Esophagus muscularis mucosa (tissue), 4 donors: ENCODE results near the gene CYYR1. TPM values are rescaled to one million over a fixed set of nuclear protein-coding genes. Genes with fewer than 3 reads are reported as not detected.

Source experiments
- DNase-seq: peaks from one replicate; pipeline ENCODE4 v3.0.0-alpha.2; 2017; ENCODE audit errors: extremely low spot score
- H3K27ac ChIP-seq, 4 donors: fragments of 200-600 bp; sonication (generic); replicated peaks in 1 of 4; 1 replicate in 3 of 4; 2 replicates in 1 of 4; pipeline ENCODE4 v1.5.1; 2016 to 2019; ENCODE audit warnings: mild to moderate bottlenecking in 1 of 4
- H3K27me3 ChIP-seq, 4 donors: fragments of 200-600 bp; sonication (generic); one replicate each; pipeline versions ENCODE4 v1.5.1 to v1.6.0; 2016 to 2019
- H3K36me3 ChIP-seq, 4 donors: fragments of 200-600 bp; sonication (generic); one replicate each; pipeline ENCODE4 v1.5.1; 2016 to 2019
- H3K4me1 ChIP-seq, 4 donors: fragments of 200-600 bp; sonication (generic); one replicate each; pipeline ENCODE4 v1.5.1; 2016 to 2019
- H3K4me3 ChIP-seq, 4 donors: fragments of 200-600 bp; sonication (generic); 1 replicate in 2 of 4; 2 replicates in 2 of 4; pipeline ENCODE4 v1.5.1; 2016 to 2019; ENCODE audit warnings: mild to moderate bottlenecking in 4 of 4, moderate library complexity in 1 of 4
- H3K9me3 ChIP-seq, 4 donors: fragments of 200-600 bp; sonication (generic); 1 replicate in 3 of 4; 2 replicates in 1 of 4; pipeline ENCODE4 v1.5.1; 2016 to 2019
- EP300 ChIP-seq: sonication (generic); formaldehyde crosslinking; IDR thresholded peaks from one replicate; pipeline ENCODE4 v1.6.1; 2017; ENCODE audit warnings: antibody characterized with exemption
- POLR2A ChIP-seq: fragments of 450-650 bp; IDR thresholded peaks from one replicate; pipeline ENCODE4 v1.6.1; 2017; ENCODE audit warnings: antibody characterized with exemption, moderate library complexity, mild to moderate bottlenecking, low read depth
- POLR2AphosphoS5 ChIP-seq, 2 donors: sonication (generic); formaldehyde crosslinking; IDR thresholded peaks; one replicate each; pipeline ENCODE4 v1.6.1; 2017; ENCODE audit warnings: antibody characterized with exemption in 2 of 2
- WGBS: methylation state at CpG from one replicate; pipeline ENCODE4 v1.1.5; 2018; 5-methylcytosine and 5-hydroxymethylcytosine counted together
- intact Hi-C: fragments of 100-400 bp; cut with DNase I; formaldehyde crosslinking; loops from one replicate; pipeline ENCODE4 v1.15.1; 2023
- total RNA-seq, 4 donors: library from RNA; depleted of rRNA; stranded (reverse); fragments of >200 nt; gene quantifications; one replicate each; pipeline versions ENCODE4 v1.1.0 to v1.2.1, GENCODE V29; 2016
- TF ChIP-seq, protein P1 (sequence below), 3 experiments: fragments of 200-600 bp in 2 of 3; fragments of 450-650 bp in 1 of 3; sonication (generic) in 2 of 3; IDR thresholded peaks; one replicate each; pipeline ENCODE4 v1.5.1; 2017 to 2019; ENCODE audit warnings: antibody characterized with exemption in 3 of 3, mild to moderate bottlenecking in 2 of 3, moderate library complexity in 1 of 3

CYYR1 gene
- total RNA-seq, 4 donors from 2014 or later, result 10.0 to 19.3 (median 16.3) TPM

DNA sequence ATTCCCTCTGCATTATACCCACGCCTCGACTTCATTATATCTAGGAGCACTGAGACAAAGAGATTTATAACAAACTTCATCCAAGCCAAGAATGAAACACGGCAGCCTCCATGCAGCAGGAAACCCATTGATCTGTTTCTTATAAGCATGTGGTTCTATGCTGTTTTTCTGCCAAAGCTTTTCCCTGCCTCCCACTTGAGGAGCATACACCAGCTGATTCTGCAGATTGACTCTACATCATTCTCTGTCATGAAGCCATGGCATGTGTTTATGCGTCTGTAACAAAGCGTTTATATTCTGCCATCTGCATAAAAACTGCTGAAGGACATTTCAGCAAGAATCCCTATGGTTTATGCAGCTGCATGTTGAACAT, 102.0 kb downstream of the CYYR1 start:
- TF ChIP-seq EP300 (no peak), POLR2AphosphoS5 (IDR thresholded peaks at IDR 0.05) (no peak), POLR2A (no peak)
- TF ChIP-seq, protein P1, sequence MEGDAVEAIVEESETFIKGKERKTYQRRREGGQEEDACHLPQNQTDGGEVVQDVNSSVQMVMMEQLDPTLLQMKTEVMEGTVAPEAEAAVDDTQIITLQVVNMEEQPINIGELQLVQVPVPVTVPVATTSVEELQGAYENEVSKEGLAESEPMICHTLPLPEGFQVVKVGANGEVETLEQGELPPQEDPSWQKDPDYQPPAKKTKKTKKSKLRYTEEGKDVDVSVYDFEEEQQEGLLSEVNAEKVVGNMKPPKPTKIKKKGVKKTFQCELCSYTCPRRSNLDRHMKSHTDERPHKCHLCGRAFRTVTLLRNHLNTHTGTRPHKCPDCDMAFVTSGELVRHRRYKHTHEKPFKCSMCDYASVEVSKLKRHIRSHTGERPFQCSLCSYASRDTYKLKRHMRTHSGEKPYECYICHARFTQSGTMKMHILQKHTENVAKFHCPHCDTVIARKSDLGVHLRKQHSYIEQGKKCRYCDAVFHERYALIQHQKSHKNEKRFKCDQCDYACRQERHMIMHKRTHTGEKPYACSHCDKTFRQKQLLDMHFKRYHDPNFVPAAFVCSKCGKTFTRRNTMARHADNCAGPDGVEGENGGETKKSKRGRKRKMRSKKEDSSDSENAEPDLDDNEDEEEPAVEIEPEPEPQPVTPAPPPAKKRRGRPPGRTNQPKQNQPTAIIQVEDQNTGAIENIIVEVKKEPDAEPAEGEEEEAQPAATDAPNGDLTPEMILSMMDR (IDR thresholded peaks at IDR 0.05), result no peak
- H3K27ac ChIP-seq, result no peak overlapping the region
- no peaks in the 10 kb centered on the region for H3K4me1 ChIP-seq
- DNase-seq, result no peak
- WGBS, result 62% methylated on average over 5 of the region's 5 CpGs
- no peaks in the 10 kb centered on the region for H3K9me3 ChIP-seq
- intact Hi-C loops, result no loop called here
- no peaks in the 10 kb centered on the region for H3K27me3 ChIP-seq
- H3K36me3 ChIP-seq, result no peaks in the 10 kb centered on the region
- no peak overlapping the region for H3K4me3 ChIP-seq

DNA sequence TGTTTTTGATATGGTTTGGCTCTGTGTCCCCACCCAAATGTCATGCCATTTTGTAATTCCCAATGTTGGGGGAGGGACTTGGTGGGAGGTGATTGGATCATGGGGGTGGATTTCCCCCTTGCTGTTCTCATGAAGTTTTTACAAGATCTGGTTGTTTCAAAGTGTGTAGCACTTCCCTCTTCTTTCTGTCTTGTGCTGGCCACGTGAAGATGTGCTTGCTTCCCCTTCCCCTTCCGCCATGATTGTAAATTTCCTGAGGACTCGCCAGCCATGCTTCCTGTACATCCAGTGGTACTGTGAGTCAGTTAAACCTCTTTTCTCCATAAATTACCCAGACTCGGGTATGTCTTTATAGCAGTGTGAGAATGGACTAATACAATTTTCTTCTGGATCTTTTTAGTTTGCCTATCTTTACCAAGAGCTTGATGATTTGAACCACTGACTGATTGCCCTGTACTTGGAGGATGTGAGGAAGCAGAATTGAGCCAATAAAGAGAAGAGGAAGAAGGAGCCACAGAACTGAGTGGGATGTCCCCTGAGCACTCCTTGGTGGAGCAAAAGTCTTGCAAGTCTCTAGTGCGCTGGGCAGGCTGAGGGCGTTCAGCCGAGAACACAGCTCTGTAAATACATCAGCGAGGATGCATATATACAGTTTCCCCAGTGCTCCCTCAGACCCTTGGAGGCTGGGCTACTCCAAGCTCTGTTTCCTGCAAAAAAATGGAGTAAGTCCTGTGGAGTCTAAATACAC, 102.6 kb downstream of the CYYR1 start:
- no peaks in the 10 kb centered on the region for H3K4me1 ChIP-seq
- WGBS, result 79% methylated on average over 8 of the region's 8 CpGs
- intact Hi-C loops, result no loop called here
- TF ChIP-seq EP300 (no peak), POLR2AphosphoS5 (IDR thresholded peaks at IDR 0.05) (no peak), POLR2A (no peak)
- no peak overlapping the region for H3K27ac ChIP-seq
- no peak overlapping the region for H3K4me3 ChIP-seq
- H3K9me3 ChIP-seq, result no peaks in the 10 kb centered on the region
- no peak for DNase-seq
- H3K36me3 ChIP-seq, result no peaks in the 10 kb centered on the region
- no peaks in the 10 kb centered on the region for H3K27me3 ChIP-seq

DNA sequence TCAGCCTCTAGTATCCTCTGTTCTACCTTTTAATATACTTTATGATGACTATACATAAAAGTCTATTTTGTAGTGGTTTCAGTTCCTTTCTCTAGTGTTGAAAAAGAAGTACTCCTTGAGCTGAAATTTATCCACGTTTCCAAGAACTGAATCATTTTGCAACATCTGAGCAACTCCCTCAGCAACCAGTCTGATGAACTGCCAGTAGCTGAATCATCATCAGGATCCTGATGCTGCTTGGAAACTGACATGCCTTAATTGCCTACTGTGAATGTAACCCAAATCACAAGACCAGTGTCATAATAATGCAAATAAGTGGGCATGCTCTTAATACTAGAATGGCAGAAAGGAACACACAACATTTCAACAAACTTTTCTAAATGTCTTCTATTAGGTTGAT, 103.3 kb downstream of the CYYR1 start:
- H3K9me3 ChIP-seq, result no peaks in the 10 kb centered on the region
- H3K36me3 ChIP-seq, result no peaks in the 10 kb centered on the region
- no peak overlapping the region for H3K27ac ChIP-seq
- no peaks in the 10 kb centered on the region for H3K27me3 ChIP-seq
- intact Hi-C loops, result no loop called here
- no peak for TF ChIP-seq EP300
- TF ChIP-seq, protein P1 (IDR thresholded peaks at IDR 0.05), result no peak
- TF ChIP-seq POLR2AphosphoS5 (IDR thresholded peaks at IDR 0.05), result peak in 1 of 2 donors; percentile 12
- H3K4me3 ChIP-seq, result no peak overlapping the region
- WGBS, result 42% methylated on average over 1 of the region's 1 CpG
- H3K4me1 ChIP-seq, result no peaks in the 10 kb centered on the region
- no peak for DNase-seq

DNA sequence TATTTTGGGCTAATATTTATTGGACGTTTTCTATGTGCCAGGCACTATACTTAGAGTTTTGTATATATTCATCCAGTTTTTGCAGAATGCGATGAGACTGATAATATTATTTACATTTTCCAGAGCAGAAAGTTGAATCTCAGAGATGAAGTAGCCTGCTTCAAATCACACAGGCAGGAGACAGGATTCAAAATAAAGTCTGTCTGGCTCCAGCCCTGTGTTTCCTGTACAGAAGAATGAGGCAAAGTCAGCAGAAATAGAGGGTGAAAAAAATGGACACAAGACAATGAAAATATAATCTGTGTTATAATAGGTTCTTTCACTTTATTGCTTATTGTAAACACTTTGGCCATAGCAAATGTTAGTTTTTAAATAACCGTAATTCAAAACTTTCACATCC, 107.2 kb downstream of the CYYR1 start:
- Histone ChIP-seq H3K27ac (no peak overlapping the region), H3K27me3 (no peaks in the 10 kb centered on the region), H3K4me3 (no peak overlapping the region), H3K4me1 (no peaks in the 10 kb centered on the region), H3K36me3 (no peaks in the 10 kb centered on the region), H3K9me3 (no peaks in the 10 kb centered on the region)
- intact Hi-C loops, result no loop called here
- WGBS, result 41% methylated on average over 3 of the region's 3 CpGs
- TF ChIP-seq EP300 (no peak), POLR2AphosphoS5 (IDR thresholded peaks at IDR 0.05) (no peak), POLR2A (no peak)
- TF ChIP-seq, protein P1 (IDR thresholded peaks at IDR 0.05), result no peak
- no peak for DNase-seq

- no peaks in the 10 kb centered on the region for H3K36me3 ChIP-seq
- no peaks in the 10 kb centered on the region for H3K4me1 ChIP-seq
- DNase-seq, result no peak
- no peaks in the 10 kb centered on the region for H3K27me3 ChIP-seq
- H3K4me3 ChIP-seq, result no peak overlapping the region
- TF ChIP-seq EP300, result no peak
- TF ChIP-seq POLR2AphosphoS5 (IDR thresholded peaks at IDR 0.05), result no peak
- TF ChIP-seq, protein P1 (IDR thresholded peaks at IDR 0.05), result no peak
- no peak for TF ChIP-seq POLR2A
- no peak overlapping the region for H3K27ac ChIP-seq
- WGBS, result 72% methylated on average over 3 of the region's 3 CpGs
- no peaks in the 10 kb centered on the region for H3K9me3 ChIP-seq
- intact Hi-C loops, result no loop called here
Measured at GRCh38 chr21:26461500-26461899, 111.6 kb downstream of the CYYR1 start.
